HepG2 (cell line): Measurements from ENCODE around the gene EBPL. TPM values are rescaled to one million over a fixed set of nuclear protein-coding genes. Genes with fewer than 3 reads are reported as not detected.
A peak's percentile ranks its signal among the peaks of the same experiment; 100 is the strongest.

Source experiments
- ARNTL ChIP-seq: sonication (generic); formaldehyde crosslinking; IDR thresholded peaks from 2 replicates; pipeline ENCODE4 v1.4.0; 2020; ENCODE audit warnings: mild to moderate bottlenecking, missing genetic modification reagents
- ATM ChIP-seq: fragments of 450-650 bp; IDR thresholded peaks from 2 replicates; pipeline ENCODE4 v1.7.1; 2017; ENCODE audit warnings: mild to moderate bottlenecking, borderline replicate concordance
- CREB1 ChIP-seq, 2 experiments: fragments of 450-650 bp in 1 of 2; IDR thresholded peaks; 2 replicates each; pipeline ENCODE4 v1.6.1; 2016 to 2017; ENCODE audit warnings: control low read depth in 1 of 2, mild to moderate bottlenecking in 1 of 2, missing compliant biosample characterization in 1 of 2, missing genetic modification characterization in 1 of 2
- FOXC1 ChIP-seq: sonication (generic); formaldehyde crosslinking; IDR thresholded peaks from 2 replicates; pipeline ENCODE4 v1.8.0; 2022; ENCODE audit warnings: mild to moderate bottlenecking, missing genetic modification reagents, borderline replicate concordance
- HBP1 ChIP-seq: IDR thresholded peaks from 2 replicates; pipeline ENCODE4 v1.6.1; 2016; ENCODE audit warnings: low read depth, control low read depth
- KMT2B ChIP-seq: IDR thresholded peaks from 2 replicates; pipeline ENCODE4 v1.6.1; 2016; ENCODE audit warnings: missing genetic modification reagents, missing compliant biosample characterization
- MAFG ChIP-seq: sonication (generic); formaldehyde crosslinking; IDR thresholded peaks from 2 replicates; pipeline ENCODE4 v1.5.1; 2020; ENCODE audit warnings: mild to moderate bottlenecking, missing genetic modification reagents
- NR2F2 ChIP-seq: IDR thresholded peaks from 2 replicates; pipeline ENCODE4 v1.6.1; 2012; ENCODE audit warnings: low read depth, inconsistent platforms, borderline replicate concordance
- NR2F6 ChIP-seq, 2 experiments: IDR thresholded peaks; 2 replicates each; pipeline ENCODE4 v1.6.1; 2016; ENCODE audit warnings: antibody characterized with exemption in 1 of 2, mild to moderate bottlenecking in 1 of 2
- PCBP1 ChIP-seq: fragments of 200-400 bp; formaldehyde crosslinking; IDR thresholded peaks from 2 replicates; pipeline ENCODE4 v1.6.1; 2017; ENCODE audit warnings: mild to moderate bottlenecking, low read depth, low read length, borderline replicate concordance
- PHB2 ChIP-seq: fragments of 450-650 bp; IDR thresholded peaks from 2 replicates; pipeline ENCODE4 v1.6.1; 2018; ENCODE audit not compliant: partially characterized antibody
- RAD51 ChIP-seq: fragments of 450-650 bp; IDR thresholded peaks from 2 replicates; pipeline ENCODE4 v1.6.1; 2016; ENCODE audit warnings: borderline replicate concordance
- RFX3 ChIP-seq: IDR thresholded peaks from 2 replicates; pipeline ENCODE4 v1.6.1; 2016; ENCODE audit warnings: missing biosample characterization, missing genetic modification reagents
- SP1 ChIP-seq, 2 experiments: fragments of 450-650 bp in 1 of 2; sonication (generic) in 1 of 2; formaldehyde crosslinking in 1 of 2; IDR thresholded peaks; 2 replicates each; pipeline versions ENCODE4 v1.4.0 to v1.6.1; 2016 to 2020; ENCODE audit warnings: missing genetic modification reagents in 1 of 2
- SYNCRIP ChIP-seq: fragments of 200-400 bp; formaldehyde crosslinking; IDR thresholded peaks from 2 replicates; pipeline ENCODE4 v1.6.1; 2018; ENCODE audit warnings: mild to moderate bottlenecking, low read depth, low read length; ENCODE audit not compliant: insufficient read depth
- TRIM22 ChIP-seq: fragments of 450-650 bp; IDR thresholded peaks from 2 replicates; pipeline ENCODE4 v1.6.1; 2017
- TRIM24 ChIP-seq: sonication (generic); formaldehyde crosslinking; IDR thresholded peaks from 2 replicates; pipeline ENCODE4 v1.8.0; 2022; ENCODE audit warnings: mild to moderate bottlenecking, missing genetic modification reagents
- ZBTB20 ChIP-seq: sonication (generic); formaldehyde crosslinking; IDR thresholded peaks from 2 replicates; pipeline ENCODE4 v1.8.1; 2023; ENCODE audit warnings: missing genetic modification reagents, low read depth, mild to moderate bottlenecking, borderline replicate concordance
- ZBTB4 ChIP-seq: sonication (generic); formaldehyde crosslinking; IDR thresholded peaks from 2 replicates; pipeline ENCODE4 v1.4.0; 2020; ENCODE audit warnings: missing genetic modification reagents, mild to moderate bottlenecking, borderline replicate concordance
- ZFP36L2 ChIP-seq: sonication (generic); formaldehyde crosslinking; IDR thresholded peaks from 2 replicates; pipeline ENCODE4 v1.4.0; 2020; ENCODE audit warnings: missing genetic modification reagents
- ZFYVE20 ChIP-seq: sonication (generic); formaldehyde crosslinking; IDR thresholded peaks from 2 replicates; pipeline ENCODE4 v1.8.0; 2023; ENCODE audit warnings: low read depth, mild to moderate bottlenecking, moderate library complexity, missing genetic modification reagents, borderline replicate concordance
- ZNF121 ChIP-seq: sonication (generic); formaldehyde crosslinking; IDR thresholded peaks from 2 replicates; pipeline ENCODE4 v1.5.0; 2020; ENCODE audit warnings: mild to moderate bottlenecking, missing genetic modification reagents
- ZNF224 ChIP-seq: sonication (generic); formaldehyde crosslinking; IDR thresholded peaks from 2 replicates; pipeline ENCODE4 v1.5.0; 2020; ENCODE audit warnings: mild to moderate bottlenecking, missing genetic modification reagents
- ZNF335 ChIP-seq: sonication (generic); formaldehyde crosslinking; IDR thresholded peaks from 2 replicates; pipeline ENCODE4 v1.4.0; 2020; ENCODE audit warnings: missing genetic modification reagents
- ZNF563 ChIP-seq: sonication (generic); formaldehyde crosslinking; IDR thresholded peaks from 2 replicates; pipeline ENCODE4 v1.8.0; 2022; ENCODE audit warnings: mild to moderate bottlenecking, moderate library complexity, missing genetic modification reagents
- ZNF670 ChIP-seq: sonication (generic); formaldehyde crosslinking; IDR thresholded peaks from 2 replicates; pipeline ENCODE4 v1.8.0; 2022; ENCODE audit warnings: mild to moderate bottlenecking, missing genetic modification reagents, borderline replicate concordance
- polyA plus RNA-seq, 8 experiments: library from polyadenylated mRNA; depleted of rRNA in 3 of 8; stranded (reverse) in 7 of 8; unstranded in 1 of 8; fragments of >200 nt; fragmentation: Illumina TruSeq in 4 of 8; extraction: Trizol in 4 of 8; gene quantifications; 2 replicates each; pipeline versions ENCODE4 v1.2.1 to v1.2.3, GENCODE V29; 2011 to 2016; ENCODE audit warnings: low read depth in 4 of 8, missing spikeins in 1 of 8, mixed read lengths in 1 of 8; ENCODE audit not compliant: insufficient read depth in 1 of 8
- total RNA-seq, 5 experiments: library from RNA; depleted of rRNA; stranded (reverse); fragments of >200 nt; fragmentation: Illumina TruSeq; extraction: Trizol; gene quantifications; 2 replicates each; pipeline ENCODE4 v1.2.3, GENCODE V29; 2016; ENCODE audit warnings: low read depth in 1 of 5

Gene EBPL
- total and polyA plus RNA-seq, 2 of the 13 experiments (the other 11 are each of a cell fraction or from before 2014, with no cell fraction given) = 96.5 to 152 TPM

GRCh38 chr13:49711218-49711863 lies 20.1 kb upstream of the EBPL start (continued):
- TF ChIP-seq ZNF670 = no peak
- no peak for TF ChIP-seq NR2F2
- no peak for TF ChIP-seq ATM
- no peak for TF ChIP-seq RFX3 (CRISPR knock-in tag)
- TF ChIP-seq FOXC1 = no peak
- no peak for TF ChIP-seq KMT2B (CRISPR knock-in tag)
- TF ChIP-seq MAFG (CRISPR knock-in tag) = no peak
- TF ChIP-seq ZBTB4 (CRISPR knock-in tag) = no peak
- TF ChIP-seq ZFP36L2 = no peak
- no peak for TF ChIP-seq ZNF121 (CRISPR knock-in tag)
- no peak for TF ChIP-seq ZFYVE20 (CRISPR knock-in tag)
- no peak for TF ChIP-seq ZNF563 (CRISPR knock-in tag)
- no peak for TF ChIP-seq SYNCRIP
- no peak for TF ChIP-seq PHB2
- no peak for TF ChIP-seq ZNF335 (CRISPR knock-in tag)
- peak; percentile 36 for TF ChIP-seq CREB1 (IDR thresholded peaks at IDR 0.05)
- no peak for TF ChIP-seq CREB1 (CRISPR knock-in tag; IDR thresholded peaks at IDR 0.05)
- no peak for TF ChIP-seq ZNF224
- TF ChIP-seq ARNTL (CRISPR knock-in tag) = no peak
- no peak; the same call in 1 of the 2 replicates for TF ChIP-seq NR2F6 (IDR thresholded peaks at IDR 0.05)
- peak; percentile 31; the same call in 1 of the 2 replicates for TF ChIP-seq NR2F6 (CRISPR knock-in tag; IDR thresholded peaks at IDR 0.05)
- TF ChIP-seq PCBP1 = no peak
- TF ChIP-seq ZBTB20 (CRISPR knock-in tag) = no peak
- TF ChIP-seq SP1 (IDR thresholded peaks at IDR 0.05) = no peak
- TF ChIP-seq SP1 (CRISPR knock-in tag; IDR thresholded peaks at IDR 0.05) = no peak
- no peak for TF ChIP-seq TRIM24
- TF ChIP-seq RAD51 = no peak
- no peak for TF ChIP-seq HBP1
- no peak for TF ChIP-seq TRIM22
